Measurements from ENCODE around the gene LDLRAD3.

Gene LDLRAD3

DNA sequence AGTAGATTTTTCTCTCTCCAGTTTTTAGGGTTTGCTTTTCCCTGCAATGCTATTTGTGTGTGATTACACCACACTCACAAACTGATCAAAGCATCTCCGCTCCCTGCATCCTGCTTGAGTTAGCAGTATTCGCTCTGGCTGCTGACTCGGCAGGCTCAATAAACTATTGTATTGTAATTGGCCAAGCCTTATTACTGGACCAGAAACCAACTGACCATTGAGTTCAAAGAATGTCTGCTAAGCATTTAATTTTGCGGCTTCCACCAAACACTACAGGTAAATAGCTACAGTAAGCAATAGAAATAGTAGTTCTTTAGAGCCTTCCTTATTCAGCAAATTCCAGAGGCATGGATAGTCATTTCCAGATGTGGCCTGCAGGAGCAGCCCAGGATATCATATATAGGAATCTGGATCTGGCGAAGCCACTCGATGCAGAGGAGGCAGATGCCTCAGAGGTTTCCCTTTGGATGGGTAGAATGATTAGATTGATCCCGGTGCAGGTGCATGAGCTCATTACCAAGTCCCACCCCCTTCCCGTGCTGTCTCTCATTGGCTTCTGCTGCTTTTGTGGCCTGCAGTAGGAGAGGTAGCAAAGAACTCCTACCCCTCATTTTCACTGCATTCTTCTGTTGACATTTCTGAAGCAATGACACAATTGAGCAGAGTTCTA is 268.0 kb downstream of the LDLRAD3 start:
- DNase-seq (ENCODE audit: low read depth in 2 of 2), result no peak

DNA sequence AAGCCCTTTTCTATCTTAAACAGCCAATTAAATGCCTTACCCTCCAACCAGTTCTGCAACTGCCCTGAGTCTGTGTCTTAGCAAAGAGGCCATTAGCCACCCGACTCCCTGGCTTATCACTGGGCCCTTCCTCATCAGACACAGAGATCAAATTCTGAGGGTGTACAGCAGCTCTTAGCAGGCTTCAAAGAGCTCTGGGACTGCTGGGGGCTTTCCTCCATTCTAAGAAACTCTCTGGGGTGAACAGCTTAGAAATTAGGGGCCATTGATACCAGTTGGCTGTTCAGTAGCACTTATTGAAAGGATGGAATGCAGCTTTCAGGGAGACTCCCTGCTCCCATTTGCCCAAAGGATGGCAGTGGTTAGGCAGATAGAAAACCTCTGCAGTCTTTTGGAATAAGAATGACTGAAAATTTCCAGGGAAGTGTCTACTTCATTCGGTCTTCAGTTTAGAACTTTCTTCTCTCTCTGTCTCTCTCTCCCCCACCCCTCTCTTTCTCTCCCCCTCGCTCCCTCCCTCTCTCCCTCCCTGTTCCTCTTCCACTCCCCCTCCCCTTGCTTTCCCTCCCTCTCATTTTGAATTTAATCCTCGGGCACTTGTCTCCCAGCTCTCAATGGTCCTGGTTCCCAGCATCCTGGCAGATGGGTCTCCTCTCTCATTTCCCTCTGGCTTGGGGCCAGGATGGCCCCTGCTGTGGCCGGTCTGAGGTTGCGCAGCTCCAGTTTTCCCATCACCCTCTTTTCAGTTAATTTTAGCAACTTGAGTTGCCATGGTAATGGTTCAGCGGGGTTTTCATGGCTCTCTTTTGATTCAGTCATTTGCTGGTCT is 268.9 kb downstream of the LDLRAD3 start:
- no peak for DNase-seq (ENCODE audit: low read depth in 2 of 2)

GRCh38 chr11:36213393-36213840 is 269.6 kb downstream of the LDLRAD3 start:
- no peak for DNase-seq (ENCODE audit: low read depth in 2 of 2)

DNA sequence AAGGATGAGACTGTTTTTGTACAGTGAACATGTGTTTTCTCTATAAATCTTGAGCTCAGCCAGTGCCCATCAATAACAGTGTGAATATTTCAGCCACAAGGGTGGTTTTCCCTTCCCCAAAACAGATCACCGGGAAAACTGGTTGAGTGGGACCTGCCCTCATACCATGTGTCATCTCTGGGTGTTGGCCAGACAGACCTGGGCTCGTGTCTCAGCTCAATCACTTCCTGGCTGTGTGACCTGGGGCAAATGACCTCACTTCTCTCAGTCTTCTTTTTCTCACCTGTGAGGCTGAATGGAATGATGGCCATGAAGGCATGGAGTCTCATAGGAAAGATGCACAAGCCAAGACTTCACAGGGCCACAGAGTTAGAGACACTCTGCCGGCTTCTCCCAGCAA is 270.6 kb downstream of the LDLRAD3 start:
- no peak for DNase-seq (ENCODE audit: low read depth in 2 of 2)

- no peak for DNase-seq (ENCODE audit: low read depth in 2 of 2)
Measured at GRCh38 chr11:36214976-36215692, 271.3 kb downstream of the LDLRAD3 start.

GRCh38 chr11:36215693-36216060 is 271.8 kb downstream of the LDLRAD3 start:
- no peak for DNase-seq (ENCODE audit: low read depth in 2 of 2)

DNA sequence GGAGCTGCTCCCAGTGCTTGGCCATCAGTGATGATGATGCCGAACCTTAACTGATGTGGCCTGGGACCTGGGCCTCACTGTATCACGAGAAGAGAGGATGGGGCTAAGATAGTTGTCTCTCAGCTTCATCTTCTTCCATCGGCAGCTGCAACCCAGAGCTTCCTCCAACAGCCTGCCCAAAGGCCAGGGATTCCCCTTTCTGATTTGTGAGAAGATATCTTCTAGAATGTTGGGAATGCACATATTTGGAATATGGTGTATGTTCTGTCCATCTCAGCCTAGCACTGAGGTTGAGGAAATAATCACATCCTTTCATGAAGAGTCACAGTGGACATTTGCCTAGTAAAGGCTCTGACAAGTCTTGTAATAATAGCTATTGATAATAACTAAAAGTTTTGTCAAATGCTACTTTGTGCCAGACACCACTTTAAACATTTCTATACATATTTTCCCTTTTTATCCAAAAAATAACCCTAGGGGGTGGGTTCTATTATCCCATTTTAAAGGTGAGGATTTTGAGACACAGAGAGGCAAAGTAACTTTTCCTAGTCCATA is 272.3 kb downstream of the LDLRAD3 start:
- DNase-seq (ENCODE audit: low read depth in 2 of 2), result no peak

GRCh38 chr11:36218283-36218921 is 274.5 kb downstream of the LDLRAD3 start:
- no peak for DNase-seq (ENCODE audit: low read depth in 2 of 2)

DNA sequence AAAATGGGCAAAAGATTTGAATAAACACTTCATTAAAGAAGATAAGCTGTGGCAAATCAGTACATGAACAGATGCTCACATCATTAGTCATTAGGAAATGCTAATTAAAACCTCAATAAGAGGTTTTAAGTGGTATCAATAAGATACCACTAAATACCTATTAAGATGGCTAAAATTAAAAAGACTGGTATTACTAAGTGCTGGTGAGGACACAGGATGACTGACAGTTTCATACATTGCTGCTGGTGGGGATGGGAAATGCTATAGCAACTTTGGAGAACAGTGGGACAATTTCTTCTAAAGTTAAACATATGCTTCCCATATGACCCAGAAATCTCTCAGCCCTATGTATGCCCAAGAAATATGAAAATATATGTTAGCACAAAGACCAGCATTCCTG is 276.1 kb downstream of the LDLRAD3 start:
- DNase-seq (ENCODE audit: low read depth in 2 of 2), result no peak

DNA sequence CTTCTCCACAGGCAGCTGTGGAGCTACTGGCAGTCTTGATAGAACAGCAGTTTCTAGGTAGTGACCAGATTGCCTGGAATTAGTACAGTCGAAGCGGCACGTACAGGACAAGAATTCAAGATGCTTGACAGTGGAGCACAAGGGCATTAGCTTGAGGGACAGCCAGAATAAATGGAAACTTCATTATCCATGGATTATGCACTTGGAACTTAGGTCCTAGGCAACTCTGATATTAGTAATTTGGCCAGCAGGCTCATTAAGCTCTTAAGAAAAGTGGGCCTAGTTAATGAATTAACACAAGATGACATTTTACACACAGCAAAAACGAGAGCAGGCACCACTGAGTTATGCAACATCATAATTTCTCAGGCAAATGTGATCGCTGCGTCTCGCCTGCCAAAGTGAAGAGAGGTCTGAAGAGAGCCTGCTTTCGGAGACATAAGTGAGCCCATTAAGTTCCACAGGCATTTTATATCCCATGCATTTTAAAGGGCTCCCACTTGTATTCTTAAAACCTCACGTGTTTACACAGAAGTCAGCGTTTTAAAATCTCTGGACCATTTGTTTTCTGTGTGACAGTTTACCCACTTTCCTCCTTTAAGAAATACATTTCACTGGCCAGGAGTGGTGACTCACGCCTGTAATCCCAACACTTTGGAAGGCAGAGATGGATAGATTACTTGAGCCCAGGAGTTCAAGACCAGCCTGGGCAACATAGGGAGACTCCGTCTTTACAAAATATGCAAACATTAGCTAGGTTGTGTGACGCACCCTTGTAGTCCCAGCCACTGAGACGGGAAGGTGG is 279.2 kb downstream of the LDLRAD3 start:
- no peak for DNase-seq (ENCODE audit: low read depth in 2 of 2)

DNA sequence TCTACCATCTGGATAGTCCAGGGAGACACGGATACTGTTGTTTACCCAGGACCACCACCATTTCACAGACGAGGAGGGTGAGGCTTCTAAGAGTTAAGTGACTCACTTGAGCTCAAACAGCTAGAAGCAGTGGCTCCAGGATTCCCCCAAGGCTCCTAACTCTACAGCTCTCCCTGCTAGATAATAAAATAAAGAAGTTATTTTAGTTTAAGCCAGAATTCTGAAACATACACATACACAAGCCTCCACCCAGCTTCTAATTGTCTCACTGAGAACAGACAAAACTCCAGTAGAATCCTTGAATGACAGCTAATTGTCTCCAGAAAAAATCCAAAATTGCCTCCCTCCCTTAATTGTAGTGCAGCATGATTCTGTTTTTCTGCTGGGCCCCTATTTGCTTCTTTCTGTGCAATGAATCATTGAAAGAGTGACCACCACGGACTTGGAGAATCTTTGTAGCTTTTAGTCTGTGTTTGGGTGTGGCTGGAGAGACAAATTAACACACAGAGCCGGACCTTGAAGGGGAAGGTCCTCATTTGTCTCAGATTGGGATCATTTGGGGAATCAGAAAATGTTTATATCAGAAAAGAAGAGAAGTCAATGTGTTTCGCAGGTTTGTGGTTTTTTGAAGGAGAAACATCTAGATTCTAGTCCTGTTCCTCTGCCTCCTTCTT is 280.5 kb downstream of the LDLRAD3 start:
- DNase-seq (ENCODE audit: low read depth in 2 of 2), result no peak

- no peak for DNase-seq (ENCODE audit: low read depth in 2 of 2)
Measured at GRCh38 chr11:36227044-36227443, 283.2 kb downstream of the LDLRAD3 start.

DNA sequence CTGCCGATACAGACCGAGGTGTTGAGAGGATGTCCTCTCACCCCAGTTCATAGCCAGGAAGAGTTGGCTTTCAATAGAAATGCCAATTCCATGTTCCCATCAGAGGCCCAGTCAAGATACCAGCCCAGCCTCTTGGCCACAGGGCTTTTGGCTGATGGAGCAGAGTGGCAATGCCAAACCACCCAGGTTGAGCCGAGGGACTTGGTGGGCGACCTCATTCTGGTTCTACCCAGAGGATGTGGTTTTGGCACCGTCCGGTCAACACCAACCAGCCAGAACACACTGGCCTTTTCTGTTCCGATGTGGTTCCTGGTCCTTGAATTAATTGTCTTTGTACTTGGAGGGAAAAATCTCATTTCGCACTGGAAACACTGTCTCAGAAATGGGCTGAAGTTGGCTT is 284.8 kb downstream of the LDLRAD3 start:
- DNase-seq (ENCODE audit: low read depth in 2 of 2), result no peak

GRCh38 chr11:36229091-36229705 is 285.3 kb downstream of the LDLRAD3 start:
- no peak for DNase-seq (ENCODE audit: low read depth in 2 of 2)

- no peak for DNase-seq (ENCODE audit: low read depth in 2 of 2)
Measured at GRCh38 chr11:36230779-36231699, 287.2 kb downstream of the LDLRAD3 start.

DNA sequence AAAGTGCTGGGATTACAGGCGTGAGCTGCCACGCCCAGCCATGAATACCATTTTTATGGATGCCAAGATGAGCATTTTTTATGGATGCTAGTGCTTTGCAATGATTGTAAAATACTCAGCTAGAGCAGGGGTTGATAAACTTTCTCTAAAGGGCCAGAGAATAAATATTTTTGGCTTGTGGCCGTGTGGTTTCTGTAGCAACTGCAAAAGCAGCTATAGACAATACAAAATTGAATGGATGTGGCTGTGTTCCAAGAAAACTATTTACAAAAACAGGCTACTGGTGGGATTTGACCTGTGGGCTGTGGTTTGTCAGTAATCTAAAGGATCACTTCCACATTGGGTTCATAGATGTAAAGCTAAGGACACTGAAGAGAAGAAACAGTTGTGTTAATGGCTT is 289.3 kb downstream of the LDLRAD3 start:
- DNase-seq (ENCODE audit: low read depth in 2 of 2), result no peak

DNA sequence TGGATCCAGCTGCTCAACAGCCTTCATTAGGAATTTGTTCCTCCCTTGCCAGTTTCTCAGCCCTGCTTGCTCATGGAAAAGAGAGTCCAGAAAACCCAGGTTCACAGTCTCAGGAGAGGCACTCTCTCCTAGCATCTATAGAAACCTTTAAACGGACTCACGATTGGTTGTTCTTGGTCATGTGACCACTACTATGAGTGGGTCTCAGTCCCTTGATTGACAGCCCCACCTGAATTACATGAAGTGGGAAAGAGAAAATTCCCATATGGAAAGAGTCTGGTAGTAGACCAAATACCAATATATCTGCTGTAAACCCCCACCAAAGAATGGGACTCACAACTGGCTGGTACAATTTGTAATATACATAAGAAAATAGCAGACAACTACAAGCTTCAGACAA is 291.0 kb downstream of the LDLRAD3 start:
- no peak for DNase-seq (ENCODE audit: low read depth in 2 of 2)

DNA sequence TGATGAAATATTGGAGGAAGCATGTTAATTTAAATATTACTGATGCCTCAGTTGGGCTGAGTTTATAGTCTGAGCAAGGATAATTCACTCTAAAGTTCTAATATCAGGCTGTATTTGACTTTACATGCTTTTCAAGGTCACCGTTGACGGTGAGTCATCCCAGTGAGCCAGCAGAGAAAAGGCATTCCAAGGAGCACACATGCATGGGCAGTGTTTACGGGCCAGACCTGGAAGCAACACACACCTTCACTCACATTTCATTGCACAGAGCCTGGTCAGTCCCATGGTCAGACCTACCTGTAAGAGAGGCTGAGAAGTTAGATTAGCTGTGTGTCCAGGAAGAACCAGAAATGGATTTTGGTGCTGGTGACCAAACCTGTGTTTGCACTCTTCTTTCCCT is 291.9 kb downstream of the LDLRAD3 start:
- DNase-seq (ENCODE audit: low read depth in 2 of 2), result no peak

DNA sequence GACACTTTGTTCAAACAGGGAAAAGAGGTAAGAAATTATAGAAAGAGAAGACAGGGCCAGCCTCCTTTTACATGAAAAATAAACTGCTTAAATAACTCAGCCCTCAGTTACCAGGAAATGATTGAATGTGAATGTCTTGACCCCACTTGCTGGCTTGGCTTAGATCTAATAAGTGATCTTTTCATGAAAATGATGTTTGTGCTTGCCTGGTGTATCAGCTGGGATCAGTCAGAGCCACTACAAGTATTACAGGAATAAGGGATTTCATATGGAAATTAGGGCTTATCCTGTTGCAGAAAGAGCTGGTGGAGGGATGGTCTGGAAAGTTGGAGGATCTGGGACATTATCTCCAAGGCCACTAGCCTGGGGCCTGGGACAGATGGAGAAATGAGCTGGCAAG is 293.5 kb downstream of the LDLRAD3 start:
- no peak for DNase-seq (ENCODE audit: low read depth in 2 of 2)

Measured in stimulated activated CD8-positive, alpha-beta memory T cell treated with anti-CD3 and anti-CD28 coated beads, Interleukin-15, amount 100 ng/mL, for 48 hours (primary cell).